ENCODE results near the gene CILP.

Gene CILP

GRCh38 chr15:65222891-65223290 is 11.6 kb upstream of the CILP start:
- no peak for DNase-seq (ENCODE audit: low read depth, low spot score)

- no peak for DNase-seq (ENCODE audit: low read depth, low spot score)
These were observed 10.4 kb upstream of the CILP start for GRCh38 chr15:65221697-65222096.

- no peak for DNase-seq (ENCODE audit: low read depth, low spot score)
These were observed 7.9 kb upstream of the CILP start for GRCh38 chr15:65219137-65219536.

- no peak for DNase-seq (ENCODE audit: low read depth, low spot score)
These were observed 6.5 kb upstream of the CILP start for GRCh38 chr15:65217526-65218482.

GRCh38 chr15:65215496-65215895 is 4.2 kb upstream of the CILP start:
- no peak for DNase-seq (ENCODE audit: low read depth, low spot score)

- no peak for DNase-seq (ENCODE audit: low read depth, low spot score)
These were observed 2.7 kb upstream of the CILP start for GRCh38 chr15:65214010-65214409.

- no peak for DNase-seq (ENCODE audit: low read depth, low spot score)
These were observed 2.0 kb upstream of the CILP start for GRCh38 chr15:65213241-65213640.

GRCh38 chr15:65212097-65212496 is 824 bp upstream of the CILP start:
- DNase-seq (ENCODE audit: low read depth, low spot score) = no peak

- DNase-seq (ENCODE audit: low read depth, low spot score) = peak; percentile 67
These were observed 259 bp upstream of the CILP start for GRCh38 chr15:65211482-65211982.

- no peak for DNase-seq (ENCODE audit: low read depth, low spot score)
These were observed 1.3 kb downstream of the CILP start for GRCh38 chr15:65209701-65210643.

GRCh38 chr15:65208647-65209046 is 2.6 kb downstream of the CILP start:
- DNase-seq (ENCODE audit: low read depth, low spot score) = no peak

- no peak for DNase-seq (ENCODE audit: low read depth, low spot score)
These were observed 3.9 kb downstream of the CILP start for GRCh38 chr15:65207280-65207840.

GRCh38 chr15:65206750-65207149 is 4.5 kb downstream of the CILP start:
- no peak for DNase-seq (ENCODE audit: low read depth, low spot score)

- no peak for DNase-seq (ENCODE audit: low read depth, low spot score)
These were observed 6.2 kb downstream of the CILP start for GRCh38 chr15:65204931-65205660.

GRCh38 chr15:65204236-65204930 is 6.9 kb downstream of the CILP start:
- no peak for DNase-seq (ENCODE audit: low read depth, low spot score)

GRCh38 chr15:65201918-65202317 is 9.4 kb downstream of the CILP start:
- no peak for DNase-seq (ENCODE audit: low read depth, low spot score)

- DNase-seq (ENCODE audit: low read depth, low spot score) = no peak
These were observed 12.7 kb downstream of the CILP start for GRCh38 chr15:65198571-65198970.

- DNase-seq (ENCODE audit: low read depth, low spot score) = no peak
These were observed 14.0 kb downstream of the CILP start for GRCh38 chr15:65197337-65197645.

- DNase-seq (ENCODE audit: low read depth, low spot score) = no peak
These were observed 14.5 kb downstream of the CILP start for GRCh38 chr15:65196637-65197336.

GRCh38 chr15:65195548-65195923 is 15.7 kb downstream of the CILP start:
- no peak for DNase-seq (ENCODE audit: low read depth, low spot score)
